ENCODE data around the gene CTIF.

Gene CTIF

DNA sequence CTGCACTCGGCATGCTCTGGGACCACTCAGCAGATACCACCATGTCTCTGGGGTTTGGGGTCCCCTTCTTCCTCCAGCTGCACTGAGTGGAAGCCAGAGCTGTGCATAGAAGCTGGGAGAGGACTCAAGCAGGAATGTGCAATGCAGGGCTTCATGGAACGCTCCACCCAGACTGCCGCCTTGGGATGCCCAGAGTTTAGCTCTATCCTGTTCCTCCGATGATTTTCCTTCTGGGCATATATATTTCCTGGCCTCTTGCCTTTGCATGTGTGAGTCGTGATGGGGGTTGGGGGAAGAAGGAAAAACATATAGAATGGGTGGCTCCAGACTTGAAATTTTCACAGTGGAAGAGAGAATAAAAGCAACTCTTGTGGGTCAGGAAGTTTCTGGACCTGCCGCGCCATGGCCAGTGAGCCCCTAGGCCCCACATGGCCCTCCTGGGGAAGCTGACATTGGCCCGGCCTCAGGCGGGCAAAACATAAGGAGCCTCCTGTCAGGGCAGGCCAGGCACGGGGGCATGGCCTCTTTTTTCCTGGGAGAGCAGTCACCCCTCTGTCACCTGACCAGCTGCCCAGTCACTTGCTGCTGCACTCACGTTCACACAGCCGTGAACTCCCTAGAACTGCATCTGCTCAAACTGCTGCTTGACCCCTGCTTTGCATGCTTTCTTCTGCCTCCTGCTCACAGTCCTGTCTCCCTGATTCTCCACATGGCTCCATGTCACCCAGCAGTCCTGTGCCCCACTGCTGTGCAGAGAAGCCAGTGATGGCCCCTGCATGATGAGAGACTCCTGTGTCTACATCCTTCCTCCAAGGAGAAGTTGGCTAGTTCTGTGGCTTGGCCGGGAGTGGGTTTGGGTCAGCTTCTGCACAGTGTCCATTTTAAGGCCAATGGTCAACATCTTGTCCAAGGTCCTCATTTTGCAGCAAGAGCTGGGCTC lies 197.8 kb downstream of the CTIF start:
- peak; percentile 26 for DNase-seq

DNA sequence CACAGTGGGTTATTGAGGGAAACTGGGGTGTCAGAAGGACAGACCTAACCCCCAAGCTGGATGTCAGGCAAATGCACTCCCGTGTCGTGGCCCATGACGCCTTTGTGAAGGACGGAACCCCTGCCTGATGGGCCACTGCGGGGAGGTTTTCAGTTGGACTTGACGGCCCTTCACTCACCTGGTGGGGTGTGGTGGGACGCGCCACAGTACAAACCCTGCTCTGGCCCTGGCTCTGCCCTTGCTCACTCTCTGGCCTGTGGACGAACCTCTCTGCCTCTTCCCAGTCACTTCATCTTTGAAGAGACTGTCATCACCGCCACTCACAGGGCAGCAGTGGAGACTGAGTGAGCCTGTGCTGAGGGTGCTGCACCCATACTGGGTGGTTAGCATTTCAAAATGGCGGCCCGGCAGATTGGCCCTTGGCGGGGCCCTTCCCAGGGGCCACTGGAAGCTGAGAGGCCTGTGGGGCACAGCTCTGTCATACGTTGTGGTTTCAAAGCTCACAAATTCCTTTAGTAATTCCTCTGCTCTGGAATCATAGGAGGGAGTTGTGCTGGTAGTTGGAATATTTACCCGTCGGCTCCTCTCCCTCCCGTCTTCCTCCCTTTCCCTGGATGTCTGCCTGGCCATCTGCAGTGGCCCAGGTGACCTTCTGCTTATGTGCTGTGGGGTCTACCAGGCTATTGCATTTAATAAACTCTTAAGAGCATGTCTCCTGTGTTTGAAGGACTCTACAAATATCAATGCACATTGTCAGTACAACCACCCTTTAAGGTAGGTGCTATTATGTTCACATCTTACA lies 200.6 kb downstream of the CTIF start:
- DNase-seq: no peak

DNA sequence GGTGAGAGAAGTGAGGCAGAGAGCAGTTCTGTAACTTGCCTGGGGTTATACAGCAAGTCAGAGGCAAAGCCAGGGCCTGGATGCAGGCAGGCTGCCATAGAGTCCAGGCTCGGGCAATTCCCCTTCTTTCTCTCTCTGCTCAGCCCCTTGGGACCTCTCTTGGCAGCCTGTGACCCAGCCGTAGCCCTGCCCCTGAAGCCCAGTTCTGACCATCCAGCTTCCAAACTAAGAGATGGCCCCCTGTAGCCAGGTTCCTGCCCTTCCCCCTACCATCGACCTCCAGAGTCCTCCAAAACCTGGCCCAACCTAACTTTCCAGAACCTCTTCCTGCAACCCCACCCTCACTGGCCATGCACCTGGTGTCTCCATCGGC lies 201.2 kb downstream of the CTIF start:
- DNase-seq: no peak

DNA sequence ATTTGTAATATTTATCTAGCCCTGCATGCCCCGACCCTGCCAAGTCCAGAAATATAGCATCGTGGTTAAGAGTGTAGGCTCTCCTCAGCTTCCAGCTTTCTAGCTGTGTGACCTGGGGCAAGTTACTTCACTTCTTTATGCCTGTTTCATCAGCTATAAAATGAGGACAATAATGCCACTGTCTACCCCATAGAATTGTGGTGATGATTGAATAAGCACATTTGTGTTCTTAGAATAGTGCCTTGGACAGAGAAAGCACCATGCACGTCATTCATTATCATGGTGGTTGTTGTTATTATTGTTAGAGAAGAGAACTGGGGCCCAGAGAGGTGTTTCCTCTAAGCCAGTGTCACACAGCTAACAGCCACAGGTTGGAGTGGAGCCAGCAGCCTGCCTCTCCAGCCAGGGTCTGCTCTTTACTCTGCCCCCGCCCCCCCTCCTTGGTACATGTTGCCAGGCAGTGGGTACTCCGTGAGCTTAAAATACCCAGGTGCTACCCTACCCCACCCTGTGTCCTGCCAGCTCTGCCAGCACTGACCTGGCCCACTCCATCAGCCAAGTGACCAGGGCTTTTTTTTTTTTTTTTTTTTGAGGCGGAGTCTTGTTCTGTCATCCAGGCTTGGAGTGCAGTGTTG lies 202.1 kb downstream of the CTIF start:
- DNase-seq: no peak

DNA sequence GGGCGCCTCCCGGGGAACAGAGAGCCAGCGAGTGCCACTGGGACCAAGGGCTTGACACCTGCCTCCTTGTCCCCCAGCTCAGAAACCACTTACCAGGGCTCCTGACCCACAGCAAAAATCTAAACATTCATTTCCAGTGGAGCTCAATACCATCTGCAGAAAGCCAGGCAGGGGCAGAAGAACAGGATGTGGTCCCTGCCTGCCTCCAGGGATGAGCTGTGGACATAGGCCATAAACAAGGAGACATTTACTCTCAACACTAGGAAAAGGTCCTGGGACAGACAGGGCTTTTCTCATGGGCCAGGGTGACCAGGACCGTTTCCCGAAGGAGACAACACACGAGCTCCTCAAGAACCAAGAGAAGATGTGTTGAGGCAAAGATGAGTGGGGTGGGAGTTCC lies 203.0 kb downstream of the CTIF start:
- DNase-seq: no peak

DNA sequence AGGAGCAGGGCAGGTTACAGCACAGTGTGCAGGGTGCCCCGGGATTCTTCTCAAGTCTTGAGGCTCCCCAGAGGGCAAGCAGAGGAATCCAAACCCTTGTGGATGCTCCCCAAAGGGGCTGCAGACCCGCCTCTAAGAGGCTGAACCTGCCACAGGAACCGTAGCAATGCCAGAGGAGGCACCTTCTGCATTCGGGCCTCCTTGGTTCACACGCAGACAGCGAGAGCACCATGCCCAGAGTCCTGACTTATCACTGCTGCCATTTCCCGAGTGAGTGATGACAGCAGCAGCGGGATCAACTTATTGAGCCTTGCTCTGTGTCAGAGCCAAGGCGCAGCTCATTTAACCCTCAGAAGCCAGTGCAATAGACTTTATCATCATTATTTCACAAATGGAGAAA lies 203.5 kb downstream of the CTIF start:
- DNase-seq: no peak

DNA sequence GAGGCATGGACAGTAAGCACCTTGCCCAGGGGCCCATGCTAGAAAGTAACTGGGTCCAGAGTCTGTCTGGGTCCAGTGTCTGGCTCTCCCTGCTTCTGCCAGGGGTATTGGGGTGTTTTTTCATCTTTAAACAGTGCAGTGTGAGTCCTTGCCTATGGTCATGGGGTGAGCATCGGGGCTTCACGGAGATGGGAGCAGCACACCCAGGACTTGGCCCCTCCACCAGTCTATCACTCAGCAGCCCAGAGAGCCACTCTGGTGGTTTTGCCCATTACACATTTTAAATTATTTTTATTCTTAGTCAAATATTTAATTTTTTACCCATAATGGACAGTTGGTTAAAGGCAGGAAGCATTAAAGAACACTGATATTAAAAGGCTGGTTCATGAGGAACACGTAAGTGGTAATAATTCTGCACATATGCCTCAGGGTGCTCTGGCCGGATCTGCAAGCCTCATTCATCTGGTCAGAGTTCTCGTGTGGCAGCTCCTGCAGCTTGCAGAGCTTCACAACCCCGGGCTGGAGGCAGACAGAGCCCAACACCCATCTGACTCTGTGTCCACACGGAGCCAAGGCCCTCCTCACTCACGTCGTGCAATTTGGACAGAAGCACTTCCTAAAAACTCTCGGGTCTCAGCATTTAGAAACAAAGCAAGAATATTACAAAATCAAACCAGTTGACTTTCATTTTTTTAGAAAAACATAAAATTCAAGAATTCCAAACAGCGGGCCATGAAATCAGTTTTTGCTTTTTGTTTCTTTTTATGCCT lies 204.1 kb downstream of the CTIF start:
- DNase-seq: peak; percentile 71

DNA sequence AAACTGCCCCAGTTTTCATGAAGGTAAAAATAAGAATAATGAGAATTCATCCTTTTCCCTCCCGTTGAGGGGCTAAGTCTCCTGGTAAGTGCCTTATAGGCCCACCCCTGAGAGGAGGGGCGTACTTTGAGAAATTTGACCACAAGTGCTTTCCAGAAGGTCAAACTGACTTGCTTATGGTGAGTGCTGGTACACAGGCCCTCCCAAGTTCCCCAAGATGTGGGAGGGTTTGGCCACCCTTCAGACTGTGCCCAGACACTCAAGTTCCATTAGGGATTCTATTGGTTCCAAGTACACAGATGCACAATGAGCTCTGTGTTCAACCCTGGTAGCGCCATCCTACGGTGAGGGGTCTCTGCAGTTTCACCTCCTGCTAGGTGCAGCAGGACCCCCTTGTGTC lies 205.1 kb downstream of the CTIF start:
- no peak for DNase-seq

DNA sequence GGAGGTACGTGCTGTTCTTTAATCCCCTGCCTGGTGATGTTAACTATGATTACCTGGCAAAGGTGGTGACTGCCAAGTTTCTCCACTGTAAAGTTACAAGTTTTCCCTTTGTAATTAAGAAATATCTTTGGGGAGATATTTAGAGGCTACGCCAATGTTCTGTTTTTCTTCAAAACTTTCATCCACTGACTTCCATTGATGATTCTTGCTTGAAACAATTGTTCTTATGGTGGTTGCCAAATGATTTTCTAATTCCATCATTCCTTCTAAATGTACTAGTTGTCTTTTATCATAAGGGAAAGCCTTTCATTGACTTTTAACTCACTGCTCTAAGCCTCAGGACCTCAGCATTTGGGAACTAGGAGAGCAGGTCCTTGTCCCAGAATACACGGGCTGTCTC lies 206.5 kb downstream of the CTIF start:
- DNase-seq: no peak

DNA sequence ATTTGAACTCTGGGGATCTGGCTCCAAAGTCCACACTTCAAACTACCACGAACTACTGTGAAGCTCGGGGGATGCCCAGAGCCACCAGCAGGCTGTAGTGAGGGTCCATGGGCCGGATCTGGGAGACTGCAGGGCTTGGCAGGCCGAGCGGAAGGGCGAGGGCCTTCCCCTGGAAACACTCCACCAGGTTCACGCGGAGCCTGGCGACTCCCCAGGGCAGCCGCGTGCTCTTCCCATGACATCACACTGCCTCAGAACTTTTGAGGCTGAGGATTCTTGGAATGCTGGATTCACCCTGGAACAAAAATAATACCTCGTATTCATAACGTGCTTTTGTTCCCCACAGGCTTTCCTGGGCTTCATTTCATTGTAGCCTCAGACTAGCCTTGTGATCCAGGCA lies 210.9 kb downstream of the CTIF start:
- DNase-seq: peak; percentile 49

DNA sequence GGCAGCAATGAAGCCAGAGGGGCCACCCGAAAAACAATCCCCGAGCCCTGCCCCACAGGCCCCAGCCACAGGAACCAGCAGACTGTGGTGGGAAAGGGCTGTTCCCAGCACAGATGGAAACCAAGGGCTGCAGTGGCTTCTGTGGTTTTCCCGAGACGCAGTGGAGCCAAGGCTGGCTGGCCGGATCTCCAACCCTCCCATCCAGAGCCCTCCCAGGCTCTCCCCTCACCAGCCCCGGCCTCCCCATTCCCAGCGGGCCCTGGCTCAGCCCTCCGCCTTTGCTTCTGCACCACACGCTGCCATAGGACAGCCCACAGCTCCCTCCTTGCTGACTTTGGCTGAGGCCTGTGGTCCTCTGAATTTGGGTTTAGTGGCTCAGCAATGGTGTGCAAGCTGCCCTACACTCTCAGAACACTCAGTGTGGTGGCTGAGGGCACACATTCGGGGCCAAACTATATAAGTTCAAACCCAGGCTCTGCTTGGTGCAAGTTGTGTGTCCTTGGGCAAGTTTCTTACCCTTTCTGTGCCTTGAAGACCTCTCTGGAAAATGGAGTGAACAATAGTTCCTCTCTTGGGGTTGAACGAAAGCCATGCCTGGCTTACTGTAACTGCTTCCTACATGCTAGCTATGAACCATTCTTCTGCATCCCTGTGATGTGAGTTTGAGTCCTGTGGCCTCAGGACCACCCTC lies 211.8 kb downstream of the CTIF start:
- DNase-seq: no peak

DNA sequence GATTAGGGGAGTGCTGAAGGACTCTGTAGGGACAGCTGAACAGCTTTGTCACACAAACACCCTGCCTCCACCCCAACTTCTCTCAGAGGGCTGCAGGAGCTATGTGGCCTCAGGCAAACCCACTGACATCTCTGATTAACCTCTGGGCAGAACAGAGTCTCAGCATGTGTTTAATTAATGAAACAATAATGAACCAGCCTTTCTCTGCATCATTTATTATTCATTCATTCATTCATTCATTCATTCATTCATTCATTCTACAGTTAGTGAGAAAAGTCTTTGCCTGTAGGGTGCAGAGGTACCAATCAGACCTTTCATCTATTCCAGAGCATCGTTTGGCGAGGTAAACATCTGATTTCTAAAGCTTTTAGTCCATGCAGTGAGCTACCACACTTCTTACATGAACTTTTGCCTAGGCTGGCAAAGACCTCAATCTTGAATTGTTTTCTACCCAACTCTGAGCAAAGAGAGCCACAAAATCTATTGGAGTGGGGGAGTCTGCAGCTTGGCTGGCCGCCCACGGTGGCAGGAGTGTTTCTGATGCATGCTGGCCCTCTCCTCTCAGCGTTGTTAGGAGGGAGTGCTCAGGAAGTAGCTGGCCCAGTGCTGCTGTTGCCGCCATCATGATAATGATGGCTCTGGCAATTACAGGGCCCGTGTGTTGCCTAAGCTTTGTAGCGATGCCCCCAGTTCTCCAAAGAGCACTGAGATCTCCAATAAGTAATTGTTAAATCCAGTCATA lies 213.1 kb downstream of the CTIF start:
- DNase-seq: no peak

DNA sequence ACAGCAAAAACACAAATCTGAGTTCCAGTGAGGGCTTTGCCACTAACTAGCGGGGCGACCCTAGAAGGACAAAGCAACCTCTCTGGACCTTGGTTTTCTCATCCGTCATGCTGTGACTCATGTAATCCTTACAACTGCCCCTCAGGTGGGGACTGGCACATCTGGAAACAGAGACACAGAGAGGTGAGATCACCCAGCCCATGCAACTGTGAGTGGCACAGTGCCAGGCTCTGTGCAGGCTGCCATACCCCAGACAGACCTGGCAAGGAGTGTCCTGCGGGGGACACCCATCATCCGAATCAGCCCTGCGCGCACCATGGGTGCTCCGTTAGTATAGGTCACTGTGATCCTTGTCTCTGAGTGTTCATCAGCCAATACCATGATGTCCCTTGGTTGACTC lies 213.6 kb downstream of the CTIF start:
- no peak for DNase-seq

DNA sequence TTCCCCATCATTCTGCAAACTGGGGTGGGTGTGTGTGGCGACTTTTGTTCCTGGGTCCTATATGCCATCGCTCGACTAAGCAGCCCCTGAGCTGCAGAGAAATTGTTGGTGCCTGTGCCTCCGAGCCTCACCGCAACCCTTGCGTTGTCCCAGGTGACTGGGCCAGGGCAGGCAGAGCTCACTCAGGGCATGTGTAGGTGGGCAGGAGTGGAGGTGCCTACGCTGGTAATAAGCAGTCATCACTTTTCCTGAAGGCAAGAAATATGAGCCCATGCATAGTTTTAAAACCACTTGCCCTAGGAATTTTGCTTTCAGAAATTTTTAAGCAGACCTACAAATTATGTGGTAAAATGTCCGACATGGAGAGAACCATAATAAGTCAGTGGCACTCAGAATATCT lies 214.1 kb downstream of the CTIF start:
- DNase-seq: no peak

DNA sequence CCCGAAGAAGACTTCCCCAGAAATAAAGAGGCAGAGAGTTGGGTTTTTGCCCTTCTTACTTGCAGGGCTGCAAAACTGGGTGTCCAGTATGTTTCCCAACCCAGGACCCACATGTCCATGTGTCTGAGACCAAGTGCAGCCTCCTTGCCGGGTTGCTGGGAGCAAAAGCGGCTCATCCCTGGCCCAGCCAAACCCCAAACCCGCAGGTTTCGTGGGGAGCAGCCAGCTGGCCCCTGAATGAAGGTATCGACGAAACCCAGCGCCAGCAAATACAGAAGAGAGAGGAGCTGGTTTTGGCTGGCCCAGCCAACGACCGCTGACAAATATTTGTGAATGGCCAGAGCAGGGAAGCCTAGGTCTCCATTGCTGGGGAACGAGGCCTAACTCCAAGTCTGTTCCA lies 214.9 kb downstream of the CTIF start:
- no peak for DNase-seq

DNA sequence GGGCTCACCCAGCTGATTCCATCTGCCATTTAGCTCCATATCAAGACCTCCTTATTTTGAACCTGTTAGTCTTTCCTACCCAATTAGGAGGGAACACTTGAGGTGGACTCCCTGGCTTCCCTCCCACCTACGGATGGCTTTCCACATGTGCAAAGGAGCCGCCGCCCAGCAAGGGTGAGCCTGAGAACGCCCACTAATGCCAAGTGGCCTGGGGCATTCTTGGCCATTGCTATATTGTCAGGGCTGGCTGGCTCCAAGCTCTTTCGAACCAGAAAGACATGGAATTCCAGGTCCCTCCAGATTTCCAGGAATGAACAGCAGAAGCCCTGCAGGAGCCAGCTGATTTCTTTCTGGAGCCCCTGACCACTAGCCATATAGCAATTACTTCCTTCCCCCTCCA lies 215.7 kb downstream of the CTIF start:
- DNase-seq: no peak

DNA sequence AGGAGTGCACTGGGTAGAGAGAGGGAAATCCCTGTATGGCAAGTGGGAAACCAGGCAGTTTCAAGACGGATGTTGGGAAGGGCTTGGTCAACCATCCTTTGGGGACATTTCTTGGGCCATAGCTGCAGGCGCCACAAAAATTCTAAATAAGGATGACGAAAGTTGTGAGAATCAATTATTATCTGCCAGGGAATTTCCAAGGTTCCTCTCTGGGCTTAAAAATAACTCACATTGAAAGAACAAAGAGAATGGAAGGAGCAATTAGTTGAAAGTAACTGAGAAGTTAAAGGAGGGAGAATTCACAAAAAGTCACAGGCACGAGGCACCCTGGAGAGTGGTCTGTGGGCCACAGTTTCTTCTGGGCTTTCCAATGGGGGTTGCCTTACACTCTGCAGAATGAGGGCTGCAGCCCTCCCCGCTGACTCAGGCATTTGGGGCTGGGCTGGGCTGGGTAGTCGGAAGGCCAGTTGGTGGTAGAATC lies 216.2 kb downstream of the CTIF start:
- DNase-seq: no peak

DNA sequence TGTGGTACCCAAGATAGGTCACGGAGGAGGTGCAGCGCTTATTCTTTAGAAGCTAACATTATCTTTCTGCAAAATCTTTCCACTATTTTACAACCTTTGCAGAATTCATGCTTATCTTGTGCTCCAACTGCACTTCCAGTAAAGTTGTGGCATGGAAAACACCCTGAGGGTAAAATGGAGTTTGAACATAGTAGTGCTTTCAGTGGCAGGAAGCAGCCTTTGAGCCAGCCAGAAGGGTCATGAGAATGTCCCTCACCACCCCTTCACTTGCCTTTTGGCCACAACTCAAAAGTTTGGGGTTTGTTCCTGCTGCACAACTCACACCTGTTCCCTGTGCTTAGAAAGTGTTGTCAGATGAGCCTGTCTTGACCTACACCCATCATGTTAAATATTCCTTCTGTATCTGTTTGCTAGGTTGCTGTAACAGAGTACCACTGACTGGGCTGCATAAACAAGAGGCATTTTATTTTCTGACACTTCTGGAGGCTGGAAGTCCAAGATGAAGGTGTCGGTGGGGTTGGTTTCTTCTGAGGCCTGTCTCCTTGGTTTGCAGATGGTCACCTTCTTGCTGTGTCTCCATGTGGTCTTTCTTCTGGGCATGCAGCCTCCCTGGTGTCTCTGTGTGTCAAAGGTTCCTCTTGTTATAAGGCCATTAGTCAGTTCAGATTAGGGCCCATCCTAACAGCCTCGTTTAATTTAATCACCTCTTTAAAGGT lies 217.8 kb downstream of the CTIF start:
- no peak for DNase-seq

DNA sequence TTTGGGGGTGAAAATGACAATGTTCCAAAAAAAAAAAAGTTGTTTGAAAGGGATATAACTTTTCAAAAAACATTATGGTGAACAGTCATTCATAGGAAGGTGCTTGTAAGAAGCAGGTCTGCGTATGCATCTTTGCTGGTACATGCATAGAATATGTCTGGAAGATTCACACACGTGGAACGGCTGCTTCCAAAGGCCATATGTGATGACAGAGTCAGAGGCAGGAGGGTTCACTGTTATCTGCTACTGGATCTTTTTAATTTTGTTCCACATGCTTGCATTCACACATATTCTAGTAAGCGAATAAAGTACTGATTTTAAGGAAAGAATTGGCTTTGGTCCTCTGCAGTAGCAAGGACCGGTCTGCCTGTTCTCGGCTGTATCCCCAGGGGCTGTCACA lies 218.5 kb downstream of the CTIF start:
- DNase-seq: no peak

DNA sequence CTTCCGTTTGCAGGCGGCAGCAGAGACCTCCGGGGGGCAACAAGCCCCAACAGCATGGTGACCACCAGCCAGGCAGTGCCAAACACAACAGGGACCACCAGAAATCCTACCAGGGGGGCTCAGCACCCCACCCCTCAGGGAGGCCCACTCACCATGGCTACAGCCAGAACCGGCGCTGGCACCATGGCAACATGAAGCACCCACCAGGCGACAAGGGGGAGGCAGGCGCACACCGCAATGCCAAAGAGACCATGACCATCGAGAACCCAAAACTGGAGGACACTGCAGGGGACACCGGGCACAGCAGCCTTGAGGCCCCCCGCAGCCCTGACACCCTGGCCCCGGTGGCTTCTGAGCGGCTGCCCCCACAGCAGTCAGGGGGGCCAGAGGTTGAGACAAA lies 219.1 kb downstream of the CTIF start:
- no peak for DNase-seq

DNA sequence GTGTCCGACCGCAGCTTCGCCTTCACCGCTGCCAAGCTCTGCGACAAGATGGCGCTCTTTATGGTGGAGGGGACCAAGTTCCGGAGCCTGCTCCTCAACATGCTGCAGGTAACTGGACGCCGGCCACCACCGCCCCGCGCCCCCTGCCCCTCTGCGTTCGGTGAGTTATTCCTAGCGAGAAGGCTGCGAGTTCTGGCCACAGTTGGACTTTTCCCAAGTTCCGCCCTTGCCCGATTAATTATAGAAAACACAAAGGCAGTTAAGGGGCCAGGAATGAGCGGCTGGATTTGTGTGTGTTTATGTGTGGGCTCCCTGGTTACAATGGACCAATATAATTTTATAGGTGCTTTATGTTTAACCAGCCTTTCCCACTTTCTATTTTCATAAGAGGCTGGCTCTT lies 222.8 kb downstream of the CTIF start:
- DNase-seq: no peak

Measured in EL (cell line).